ENCODE measurements around the gene NUBP1.
"Not testable (repeated sequence)": the region's sequence is repeated elsewhere in the genome, so short reads cannot be mapped to it uniquely, and the experiment has no call there.

- TF ChIP-seq FUS (optimal IDR thresholded peaks at IDR 0.05; ENCODE audit: low read depth, low read length); ZHX1 (conservative IDR thresholded peaks at IDR 0.05; ENCODE audit: low read length); NFATC3 (IDR thresholded peaks at IDR 0.05): not testable (repeated sequence)
- TF ChIP-seq, protein P1, sequence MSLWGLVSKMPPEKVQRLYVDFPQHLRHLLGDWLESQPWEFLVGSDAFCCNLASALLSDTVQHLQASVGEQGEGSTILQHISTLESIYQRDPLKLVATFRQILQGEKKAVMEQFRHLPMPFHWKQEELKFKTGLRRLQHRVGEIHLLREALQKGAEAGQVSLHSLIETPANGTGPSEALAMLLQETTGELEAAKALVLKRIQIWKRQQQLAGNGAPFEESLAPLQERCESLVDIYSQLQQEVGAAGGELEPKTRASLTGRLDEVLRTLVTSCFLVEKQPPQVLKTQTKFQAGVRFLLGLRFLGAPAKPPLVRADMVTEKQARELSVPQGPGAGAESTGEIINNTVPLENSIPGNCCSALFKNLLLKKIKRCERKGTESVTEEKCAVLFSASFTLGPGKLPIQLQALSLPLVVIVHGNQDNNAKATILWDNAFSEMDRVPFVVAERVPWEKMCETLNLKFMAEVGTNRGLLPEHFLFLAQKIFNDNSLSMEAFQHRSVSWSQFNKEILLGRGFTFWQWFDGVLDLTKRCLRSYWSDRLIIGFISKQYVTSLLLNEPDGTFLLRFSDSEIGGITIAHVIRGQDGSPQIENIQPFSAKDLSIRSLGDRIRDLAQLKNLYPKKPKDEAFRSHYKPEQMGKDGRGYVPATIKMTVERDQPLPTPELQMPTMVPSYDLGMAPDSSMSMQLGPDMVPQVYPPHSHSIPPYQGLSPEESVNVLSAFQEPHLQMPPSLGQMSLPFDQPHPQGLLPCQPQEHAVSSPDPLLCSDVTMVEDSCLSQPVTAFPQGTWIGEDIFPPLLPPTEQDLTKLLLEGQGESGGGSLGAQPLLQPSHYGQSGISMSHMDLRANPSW (CRISPR knock-in tag; IDR thresholded peaks at IDR 0.05) = not testable (repeated sequence)
Observed at GRCh38 chr16:10788630-10789029, 45.0 kb downstream of the NUBP1 start.

Data from K562 (cell line).